A549 (cell line): ENCODE results near the gene FCGR3B.

Experiments used
- BHLHE40 ChIP-seq: IDR thresholded peaks from 2 replicates; pipeline ENCODE4 v1.6.1; 2012; ENCODE audit warnings: low read depth, low read length, inconsistent platforms
- CTCF ChIP-seq: fragments of >200 bp; sonication (Bioruptor Twin); formaldehyde crosslinking; IDR thresholded peaks from 3 replicates; pipeline ENCODE4 v1.5.1; 2016
- EHMT2 ChIP-seq: fragments of 200-600 bp; sonication (generic); IDR thresholded peaks from 2 replicates; pipeline ENCODE4 v1.6.1; 2016; ENCODE audit warnings: antibody characterized with exemption, low read depth, mild to moderate bottlenecking, moderate library complexity
- HDAC2 ChIP-seq: fragments of 200-600 bp; sonication (generic); IDR thresholded peaks from 2 replicates; pipeline ENCODE4 v1.6.1; 2016
- MAX ChIP-seq: IDR thresholded peaks from 2 replicates; pipeline ENCODE4 v1.6.1; 2012
- MYC ChIP-seq: IDR thresholded peaks from 2 replicates; pipeline ENCODE4 v1.6.1; 2012; ENCODE audit warnings: mild to moderate bottlenecking, inconsistent platforms, low read length, improper control_type of control experiment, borderline replicate concordance
- POLR2A ChIP-seq: IDR thresholded peaks from 2 replicates; pipeline ENCODE4 v1.6.1; 2012; ENCODE audit warnings: mild to moderate bottlenecking, low read length
- RAD21 ChIP-seq, 2 experiments: fragments of >200 bp in 1 of 2; sonication (Bioruptor Twin) in 1 of 2; formaldehyde crosslinking in 1 of 2; IDR thresholded peaks in 1 of 2; conservative IDR thresholded peaks in 1 of 2; 2 replicates in 1 of 2; 3 replicates in 1 of 2; pipeline ENCODE4 v1.6.1; 2012 to 2018; ENCODE audit warnings: inconsistent platforms in 1 of 2

GRCh38 chr1:161676958-161677689, 46.1 kb upstream of the FCGR3B start:
- TF ChIP-seq RAD21 (conservative IDR thresholded peaks at IDR 0.05 in 1 of 2, IDR thresholded peaks at IDR 0.05 in 1 of 2) = no peak
- TF ChIP-seq CTCF = no peak
- no peak for TF ChIP-seq MYC
- no peak for TF ChIP-seq POLR2A
- TF ChIP-seq MAX = no peak
- TF ChIP-seq BHLHE40 = no peak
- TF ChIP-seq EHMT2 = no peak
- no peak for TF ChIP-seq HDAC2
